HepG2 (cell line): Measurements from ENCODE around the gene CABP2. TPM values are rescaled to one million over a fixed set of nuclear protein-coding genes. Genes with fewer than 3 reads are reported as not detected.

Source experiments
- ATAC-seq: fragments of 200-7000 bp; cut with Tn5 transposase; 3 replicates; pipeline ENCODE4 v1.9.1; 2020; ENCODE audit warnings: mild to moderate bottlenecking, moderate library complexity
- BruUV-seq: library from RNA; stranded (reverse); fragments of 400-500 nt; replicated peaks from 2 replicates; lab custom pipeline; 2021; lab: Mats Ljungman, UMichigan
- CTCF ChIA-PET: fragments of 300-600 bp; formaldehyde crosslinking; extraction: SDS; loops from one replicate; lab custom pipeline; 2021; ENCODE audit warnings: low total read pairs, inconsistent platforms, low intra/inter-chr PET ratio; lab: Yijun Ruan, JAX
- POLR2A ChIA-PET: fragments of 350-600 bp; sonication (Branson Sonifier 250); formaldehyde crosslinking; loops from one replicate; lab custom pipeline; 2020; ENCODE audit warnings: antibody characterized with exemption, inconsistent platforms; lab: Yijun Ruan, JAX
- DNase-seq: peaks from one replicate; pipeline ENCODE4 v3.0.0-alpha.2; 2015; ENCODE audit warnings: low spot score
- FAIRE-seq: peaks from 3 replicates; lab custom pipeline; 2011; peaks lifted over from hg19 to GRCh38; lab: Jason Lieb, UNC
- H2AFZ ChIP-seq: one replicate; pipeline ENCODE4 v1.6.1; 2011; ENCODE audit warnings: low read length, inconsistent platforms
- H3K27ac ChIP-seq: fragments of 300-600 bp; 3 replicates; pipeline ENCODE4 v1.8.0; 2011; ENCODE audit warnings: mixed run types, mild to moderate bottlenecking, mixed read lengths, low read length, inconsistent platforms; ENCODE audit not compliant: insufficient read depth; ENCODE audit errors: extremely low read length
- H3K27me3 ChIP-seq, 2 experiments: fragments of 200-600 bp in 1 of 2; 2 replicates in 1 of 2; 3 replicates in 1 of 2; pipeline versions ENCODE4 v1.6.0 to v1.8.0; 2011; ENCODE audit warnings: low read length in 2 of 2, mild to moderate bottlenecking in 2 of 2, moderate library complexity in 2 of 2, inconsistent platforms in 1 of 2; ENCODE audit not compliant: insufficient read depth in 2 of 2, control insufficient read depth in 1 of 2
- H3K36me3 ChIP-seq, 2 experiments: fragments of 200-600 bp in 1 of 2; replicated peaks in 1 of 2; 2 replicates in 1 of 2; 3 replicates in 1 of 2; pipeline versions ENCODE4 v1.5.1 to v1.8.0; 2011; ENCODE audit warnings: low read length in 2 of 2, inconsistent platforms in 1 of 2; ENCODE audit not compliant: insufficient read depth in 2 of 2, control insufficient read depth in 1 of 2
- H3K4me1 ChIP-seq: 2 replicates; pipeline ENCODE4 v1.5.1; 2012; ENCODE audit warnings: low read length, inconsistent platforms; ENCODE audit not compliant: insufficient read depth
- H3K4me2 ChIP-seq: 2 replicates; pipeline ENCODE4 v1.6.0; 2011; ENCODE audit warnings: low read depth, low read length, inconsistent platforms
- H3K4me3 ChIP-seq, 3 experiments: fragments of 200-600 bp in 1 of 3; sonication (generic), shearing (Covaris generic) in 1 of 3; replicated peaks in 1 of 3; 2 replicates each; pipeline ENCODE4 v1.5.1; 2011 to 2016; ENCODE audit warnings: low read length in 3 of 3, inconsistent platforms in 2 of 3, low read depth in 2 of 3, mild to moderate bottlenecking in 2 of 3, control low read depth in 1 of 3, mixed read lengths in 1 of 3; ENCODE audit not compliant: insufficient read depth in 1 of 3
- H3K79me2 ChIP-seq: one replicate; pipeline ENCODE4 v1.6.1; 2011; ENCODE audit warnings: low read length, inconsistent platforms; ENCODE audit not compliant: insufficient read depth
- H3K9ac ChIP-seq: 2 replicates; pipeline ENCODE4 v1.6.0; 2011; ENCODE audit warnings: mild to moderate bottlenecking, low read depth, low read length, inconsistent platforms; ENCODE audit not compliant: insufficient read depth
- H3K9me3 ChIP-seq: 2 replicates; pipeline ENCODE4 v1.5.1; 2012; ENCODE audit warnings: mild to moderate bottlenecking, low read length
- H4K20me1 ChIP-seq: 2 replicates; pipeline ENCODE4 v1.6.0; 2011; ENCODE audit warnings: inconsistent platforms, mild to moderate bottlenecking, low read length, moderate library complexity; ENCODE audit not compliant: insufficient read depth
- POGZ ChIP-seq: sonication (generic); formaldehyde crosslinking; IDR thresholded peaks from 2 replicates; pipeline ENCODE4 v1.4.0; 2020; ENCODE audit warnings: mild to moderate bottlenecking, missing genetic modification reagents
- SRF ChIP-seq: IDR thresholded peaks from 2 replicates; pipeline ENCODE4 v1.6.1; 2011; ENCODE audit warnings: mild to moderate bottlenecking, low read depth, low read length, moderate library complexity
- ZFP41 ChIP-seq: sonication (generic); formaldehyde crosslinking; IDR thresholded peaks from 2 replicates; pipeline ENCODE4 v1.4.0; 2020; ENCODE audit warnings: mild to moderate bottlenecking, missing genetic modification reagents, borderline replicate concordance
- ZKSCAN1 ChIP-seq: fragments of 150-350 bp; IDR thresholded peaks from 2 replicates; pipeline ENCODE4 v1.6.1; 2014; ENCODE audit warnings: low read length
- ZNF546 ChIP-seq: sonication (generic); formaldehyde crosslinking; conservative IDR thresholded peaks from 2 replicates; pipeline ENCODE4 v1.8.1; 2023; ENCODE audit warnings: mild to moderate bottlenecking, missing genetic modification reagents
- ZNF558 ChIP-seq: sonication (generic); formaldehyde crosslinking; IDR thresholded peaks from 2 replicates; pipeline ENCODE4 v1.9.0; 2022; ENCODE audit warnings: mild to moderate bottlenecking, missing genetic modification reagents, borderline replicate concordance
- ZNF749 ChIP-seq: sonication (generic); formaldehyde crosslinking; IDR thresholded peaks from 2 replicates; pipeline ENCODE4 v1.8.0; 2022; ENCODE audit warnings: mild to moderate bottlenecking, missing genetic modification reagents, moderate library complexity, borderline replicate concordance
- WGBS: methylation state at CpG from one replicate; pipeline ENCODE4 v1.1.6; 2017; ENCODE audit warnings: low lambda C conversion rate; 5-methylcytosine and 5-hydroxymethylcytosine counted together
- in situ Hi-C: cut with HindIII; loops from 2 replicates; pipeline ENCODE4 v1.10.0; 2017; ENCODE audit warnings: low pct_unique_long_range_greater_than_20kb; ENCODE audit not compliant: extremely low pct_ligation_motif_present
- intact Hi-C: fragments of 100-400 bp; cut with micrococcal nuclease; formaldehyde crosslinking; loops from one replicate; pipeline ENCODE4 v1.10.0; 2022; ENCODE audit not compliant: unreplicated experiment
- polyA plus RNA-seq, 8 experiments: library from polyadenylated mRNA; depleted of rRNA in 3 of 8; stranded (reverse) in 7 of 8; unstranded in 1 of 8; fragments of >200 nt; fragmentation: Illumina TruSeq in 4 of 8; extraction: Trizol in 4 of 8; gene quantifications; 2 replicates each; pipeline versions ENCODE4 v1.2.1 to v1.2.3, GENCODE V29; 2011 to 2016; ENCODE audit warnings: low read depth in 4 of 8, missing spikeins in 1 of 8, mixed read lengths in 1 of 8; ENCODE audit not compliant: insufficient read depth in 1 of 8
- total RNA-seq, 5 experiments: library from RNA; depleted of rRNA; stranded (reverse); fragments of >200 nt; fragmentation: Illumina TruSeq; extraction: Trizol; gene quantifications; 2 replicates each; pipeline ENCODE4 v1.2.3, GENCODE V29; 2016; ENCODE audit warnings: low read depth in 1 of 5
- TF ChIP-seq, protein P1 (sequence below): sonication (generic); formaldehyde crosslinking; IDR thresholded peaks from 2 replicates; pipeline ENCODE4 v1.4.0; 2020; ENCODE audit warnings: missing genetic modification reagents
- TF ChIP-seq, protein P2 (sequence below): sonication (generic); formaldehyde crosslinking; IDR thresholded peaks from 2 replicates; pipeline ENCODE4 v1.4.0; 2020; ENCODE audit warnings: missing genetic modification reagents
- TF ChIP-seq, protein P3 (sequence below): sonication (generic); formaldehyde crosslinking; IDR thresholded peaks from 2 replicates; pipeline ENCODE4 v1.5.0; 2020; ENCODE audit warnings: missing genetic modification reagents

Gene CABP2
- total and polyA plus RNA-seq, 2 of the 13 experiments (the other 11 are each of a cell fraction or from before 2014, with no cell fraction given), result not detected

DNA sequence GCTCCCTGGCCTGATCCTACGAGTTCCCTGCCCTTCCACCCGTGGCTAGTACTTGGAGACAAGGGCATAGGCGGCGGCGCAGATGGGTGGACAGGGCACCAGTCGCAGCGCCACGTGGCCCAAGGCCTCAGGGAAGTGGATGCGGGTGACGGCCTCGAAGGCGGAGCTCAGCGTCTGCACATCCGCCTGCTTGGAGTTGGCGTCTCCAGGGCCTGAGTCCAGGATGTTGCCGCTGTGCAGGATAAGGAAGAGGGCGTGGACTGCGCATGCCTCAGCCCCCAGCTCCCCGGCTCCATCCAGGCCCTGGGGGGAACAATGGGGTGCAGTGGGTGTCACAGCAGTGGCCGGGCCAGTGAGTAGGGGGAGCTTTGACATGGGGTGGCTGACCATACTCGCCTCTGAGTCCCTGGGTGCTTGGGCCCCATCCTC lies 24.7 kb downstream of the CABP2 start:
- ATAC-seq (no peak), DNase-seq (no peak), FAIRE-seq (no peak)
- Histone ChIP-seq H3K4me2 (no peak overlapping the region), H3K79me2 (no peaks in the 10 kb centered on the region), H3K9ac (no peak overlapping the region), H3K9me3 (no peaks in the 10 kb centered on the region), H3K4me1 (peaks cover 1% of the 10 kb centered on the region; the same call in 1 of the 2 replicates), H3K4me3 (no peak overlapping the region), H3K36me3 (no peaks in the 10 kb centered on the region; a peak in 2 of 5 replicates), H3K27me3 (no peaks in the 10 kb centered on the region), H3K27ac (no peak overlapping the region), H2AFZ (no peak overlapping the region), H4K20me1 (no peaks in the 10 kb centered on the region)
- in situ Hi-C loops, result no loop called here
- TF ChIP-seq POGZ (CRISPR knock-in tag) (no peak), SRF (no peak)
- BruUV-seq, result no TSS peak
- intact Hi-C loops, result no loop called here
- ChIA-PET POLR2A (no interaction called here), CTCF (no interaction called here)
- 92% methylated on average over 14 of the region's 21 CpGs for WGBS

DNA sequence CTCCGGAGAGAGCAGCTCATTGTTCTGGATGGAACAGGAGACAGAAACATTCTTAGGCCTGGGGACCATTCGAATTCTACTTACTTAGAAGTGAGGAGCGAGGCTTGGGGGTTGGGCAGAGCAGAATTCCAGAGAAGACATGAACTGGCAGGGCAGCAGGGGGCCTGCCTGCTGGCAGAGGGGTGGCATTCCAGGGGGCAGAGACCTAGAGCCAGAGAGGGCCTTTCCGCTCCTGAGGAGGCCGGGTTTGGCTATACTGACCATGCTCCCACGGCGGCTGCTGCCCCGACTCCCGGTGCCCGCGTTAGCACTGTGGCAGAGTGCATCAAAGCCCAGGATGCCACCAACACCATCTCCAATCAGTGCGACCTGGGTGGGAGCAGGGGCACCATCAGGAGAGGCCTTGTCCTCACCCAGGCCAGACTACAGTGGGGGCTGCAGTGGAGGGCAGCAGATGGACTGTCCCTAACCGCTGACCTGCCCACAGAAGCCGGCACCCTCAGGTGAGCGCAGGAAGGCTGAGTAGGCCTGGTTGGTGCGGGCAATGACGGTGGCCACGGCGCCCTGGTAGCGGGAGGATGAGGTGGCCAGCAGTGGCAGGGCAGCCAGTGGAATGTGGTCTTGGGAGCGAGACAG lies 25.5 kb downstream of the CABP2 start:
- POLR2A ChIA-PET, result no interaction called here
- no peak for TF ChIP-seq ZFP41 (CRISPR knock-in tag)
- TF ChIP-seq ZNF749, result no peak
- TF ChIP-seq ZKSCAN1, result no peak
- TF ChIP-seq, protein P1, sequence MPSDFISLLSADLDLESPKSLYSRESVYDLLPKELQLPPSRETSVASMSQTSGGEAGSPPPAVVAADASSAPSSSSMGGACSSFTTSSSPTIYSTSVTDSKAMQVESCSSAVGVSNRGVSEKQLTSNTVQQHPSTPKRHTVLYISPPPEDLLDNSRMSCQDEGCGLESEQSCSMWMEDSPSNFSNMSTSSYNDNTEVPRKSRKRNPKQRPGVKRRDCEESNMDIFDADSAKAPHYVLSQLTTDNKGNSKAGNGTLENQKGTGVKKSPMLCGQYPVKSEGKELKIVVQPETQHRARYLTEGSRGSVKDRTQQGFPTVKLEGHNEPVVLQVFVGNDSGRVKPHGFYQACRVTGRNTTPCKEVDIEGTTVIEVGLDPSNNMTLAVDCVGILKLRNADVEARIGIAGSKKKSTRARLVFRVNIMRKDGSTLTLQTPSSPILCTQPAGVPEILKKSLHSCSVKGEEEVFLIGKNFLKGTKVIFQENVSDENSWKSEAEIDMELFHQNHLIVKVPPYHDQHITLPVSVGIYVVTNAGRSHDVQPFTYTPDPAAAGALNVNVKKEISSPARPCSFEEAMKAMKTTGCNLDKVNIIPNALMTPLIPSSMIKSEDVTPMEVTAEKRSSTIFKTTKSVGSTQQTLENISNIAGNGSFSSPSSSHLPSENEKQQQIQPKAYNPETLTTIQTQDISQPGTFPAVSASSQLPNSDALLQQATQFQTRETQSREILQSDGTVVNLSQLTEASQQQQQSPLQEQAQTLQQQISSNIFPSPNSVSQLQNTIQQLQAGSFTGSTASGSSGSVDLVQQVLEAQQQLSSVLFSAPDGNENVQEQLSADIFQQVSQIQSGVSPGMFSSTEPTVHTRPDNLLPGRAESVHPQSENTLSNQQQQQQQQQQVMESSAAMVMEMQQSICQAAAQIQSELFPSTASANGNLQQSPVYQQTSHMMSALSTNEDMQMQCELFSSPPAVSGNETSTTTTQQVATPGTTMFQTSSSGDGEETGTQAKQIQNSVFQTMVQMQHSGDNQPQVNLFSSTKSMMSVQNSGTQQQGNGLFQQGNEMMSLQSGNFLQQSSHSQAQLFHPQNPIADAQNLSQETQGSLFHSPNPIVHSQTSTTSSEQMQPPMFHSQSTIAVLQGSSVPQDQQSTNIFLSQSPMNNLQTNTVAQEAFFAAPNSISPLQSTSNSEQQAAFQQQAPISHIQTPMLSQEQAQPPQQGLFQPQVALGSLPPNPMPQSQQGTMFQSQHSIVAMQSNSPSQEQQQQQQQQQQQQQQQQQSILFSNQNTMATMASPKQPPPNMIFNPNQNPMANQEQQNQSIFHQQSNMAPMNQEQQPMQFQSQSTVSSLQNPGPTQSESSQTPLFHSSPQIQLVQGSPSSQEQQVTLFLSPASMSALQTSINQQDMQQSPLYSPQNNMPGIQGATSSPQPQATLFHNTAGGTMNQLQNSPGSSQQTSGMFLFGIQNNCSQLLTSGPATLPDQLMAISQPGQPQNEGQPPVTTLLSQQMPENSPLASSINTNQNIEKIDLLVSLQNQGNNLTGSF (CRISPR knock-in tag), result no peak
- TF ChIP-seq ZNF546 (CRISPR knock-in tag), result no peak
- TF ChIP-seq, protein P2, sequence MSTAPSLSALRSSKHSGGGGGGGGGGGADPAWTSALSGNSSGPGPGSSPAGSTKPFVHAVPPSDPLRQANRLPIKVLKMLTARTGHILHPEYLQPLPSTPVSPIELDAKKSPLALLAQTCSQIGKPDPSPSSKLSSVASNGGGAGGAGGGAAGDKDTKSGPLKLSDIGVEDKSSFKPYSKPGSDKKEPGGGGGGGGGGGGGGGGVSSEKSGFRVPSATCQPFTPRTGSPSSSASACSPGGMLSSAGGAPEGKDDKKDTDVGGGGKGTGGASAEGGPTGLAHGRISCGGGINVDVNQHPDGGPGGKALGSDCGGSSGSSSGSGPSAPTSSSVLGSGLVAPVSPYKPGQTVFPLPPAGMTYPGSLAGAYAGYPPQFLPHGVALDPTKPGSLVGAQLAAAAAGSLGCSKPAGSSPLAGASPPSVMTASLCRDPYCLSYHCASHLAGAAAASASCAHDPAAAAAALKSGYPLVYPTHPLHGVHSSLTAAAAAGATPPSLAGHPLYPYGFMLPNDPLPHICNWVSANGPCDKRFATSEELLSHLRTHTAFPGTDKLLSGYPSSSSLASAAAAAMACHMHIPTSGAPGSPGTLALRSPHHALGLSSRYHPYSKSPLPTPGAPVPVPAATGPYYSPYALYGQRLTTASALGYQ (CRISPR knock-in tag), result no peak
- TF ChIP-seq, protein P3, sequence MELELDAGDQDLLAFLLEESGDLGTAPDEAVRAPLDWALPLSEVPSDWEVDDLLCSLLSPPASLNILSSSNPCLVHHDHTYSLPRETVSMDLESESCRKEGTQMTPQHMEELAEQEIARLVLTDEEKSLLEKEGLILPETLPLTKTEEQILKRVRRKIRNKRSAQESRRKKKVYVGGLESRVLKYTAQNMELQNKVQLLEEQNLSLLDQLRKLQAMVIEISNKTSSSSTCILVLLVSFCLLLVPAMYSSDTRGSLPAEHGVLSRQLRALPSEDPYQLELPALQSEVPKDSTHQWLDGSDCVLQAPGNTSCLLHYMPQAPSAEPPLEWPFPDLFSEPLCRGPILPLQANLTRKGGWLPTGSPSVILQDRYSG (CRISPR knock-in tag), result no peak
- no peak for TF ChIP-seq ZNF558

More for the DNA sequence above, 25.5 kb downstream of the CABP2 start:
- no peaks in the 10 kb centered on the region for H3K4me1 ChIP-seq
- DNase-seq (no peak), FAIRE-seq (no peak), ATAC-seq (no peak)
- in situ Hi-C loops, result no loop called here
- H3K9me3 ChIP-seq, result no peaks in the 10 kb centered on the region
- no peaks in the 10 kb centered on the region for H4K20me1 ChIP-seq
- H3K9ac ChIP-seq, result no peak overlapping the region
- 94% methylated on average over 11 of the region's 21 CpGs for WGBS
- intact Hi-C loops, result no loop called here
- H3K36me3 ChIP-seq, result peaks cover 0 to 1% of the 10 kb centered on the region in 2 experiments; a peak in 2 of 5 replicates
- no peaks in the 10 kb centered on the region for H3K27me3 ChIP-seq
- no peak overlapping the region for H3K27ac ChIP-seq
- no peaks in the 10 kb centered on the region for H3K79me2 ChIP-seq
- BruUV-seq, result no TSS peak
- no peak overlapping the region for H3K4me2 ChIP-seq
- CTCF ChIA-PET, result no interaction called here
- H3K4me3 ChIP-seq, result no peak overlapping the region
- no peak overlapping the region for H2AFZ ChIP-seq
